ENCODE data around the gene RAI1.

Gene RAI1

DNA sequence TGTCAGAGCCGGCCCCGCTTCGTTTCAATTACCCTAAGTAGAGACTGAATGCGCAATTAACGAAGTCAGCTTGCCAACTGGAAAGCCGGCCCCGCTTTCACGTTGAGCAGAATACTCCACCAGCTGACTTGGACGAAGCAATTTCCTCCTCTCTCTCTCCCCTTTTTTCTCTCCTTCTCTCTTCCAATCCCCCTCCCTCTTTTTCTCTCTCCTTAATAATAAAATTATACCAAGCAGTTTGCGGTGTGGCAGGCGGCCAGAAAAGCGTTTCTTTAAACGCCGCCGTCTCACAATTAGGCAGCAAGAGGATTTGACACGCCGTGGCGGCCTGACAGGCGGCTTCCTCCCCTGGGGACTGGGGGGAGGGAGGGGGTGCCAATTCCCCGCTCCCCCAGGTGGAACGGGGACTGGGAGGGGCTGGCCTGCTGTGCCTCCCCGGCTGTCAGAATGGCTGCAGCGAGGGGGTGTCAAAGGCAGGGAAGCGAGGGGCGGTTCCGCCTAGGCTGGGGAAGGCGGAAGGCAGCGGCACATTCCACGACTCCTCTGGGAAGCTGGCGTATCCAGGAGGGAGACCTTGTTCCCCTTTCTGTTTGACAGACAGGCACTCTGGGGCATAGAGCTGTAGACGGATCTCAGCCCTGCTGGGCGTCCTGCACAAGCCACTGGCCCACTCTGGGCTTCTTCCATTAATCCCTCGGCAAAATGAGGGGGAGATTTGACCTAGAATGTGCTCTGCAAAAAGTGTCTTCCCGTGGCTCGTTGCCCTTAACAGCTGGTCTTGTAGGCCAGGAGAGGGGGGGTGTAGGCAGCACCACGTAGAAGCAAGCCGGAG, 102.8 kb downstream of the RAI1 start:
- TF ChIP-seq, protein P1, sequence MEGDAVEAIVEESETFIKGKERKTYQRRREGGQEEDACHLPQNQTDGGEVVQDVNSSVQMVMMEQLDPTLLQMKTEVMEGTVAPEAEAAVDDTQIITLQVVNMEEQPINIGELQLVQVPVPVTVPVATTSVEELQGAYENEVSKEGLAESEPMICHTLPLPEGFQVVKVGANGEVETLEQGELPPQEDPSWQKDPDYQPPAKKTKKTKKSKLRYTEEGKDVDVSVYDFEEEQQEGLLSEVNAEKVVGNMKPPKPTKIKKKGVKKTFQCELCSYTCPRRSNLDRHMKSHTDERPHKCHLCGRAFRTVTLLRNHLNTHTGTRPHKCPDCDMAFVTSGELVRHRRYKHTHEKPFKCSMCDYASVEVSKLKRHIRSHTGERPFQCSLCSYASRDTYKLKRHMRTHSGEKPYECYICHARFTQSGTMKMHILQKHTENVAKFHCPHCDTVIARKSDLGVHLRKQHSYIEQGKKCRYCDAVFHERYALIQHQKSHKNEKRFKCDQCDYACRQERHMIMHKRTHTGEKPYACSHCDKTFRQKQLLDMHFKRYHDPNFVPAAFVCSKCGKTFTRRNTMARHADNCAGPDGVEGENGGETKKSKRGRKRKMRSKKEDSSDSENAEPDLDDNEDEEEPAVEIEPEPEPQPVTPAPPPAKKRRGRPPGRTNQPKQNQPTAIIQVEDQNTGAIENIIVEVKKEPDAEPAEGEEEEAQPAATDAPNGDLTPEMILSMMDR (IDR thresholded peaks at IDR 0.05; ENCODE audit: insufficient read depth, low read depth, low read length, missing control alignments), result no peak
- peak; percentile 61 for DNase-seq (ENCODE audit: low read depth)
- H3K4me3 ChIP-seq (ENCODE audit: low read depth, low read length), result peak overlapping the region; percentile 50

GRCh38 chr17:17784657-17785267, 103.5 kb downstream of the RAI1 start:
- no peak overlapping the region for H3K4me3 ChIP-seq (ENCODE audit: low read depth, low read length)
- TF ChIP-seq, protein P1 (IDR thresholded peaks at IDR 0.05; ENCODE audit: insufficient read depth, low read depth, low read length, missing control alignments), result no peak
- DNase-seq (ENCODE audit: low read depth), result peak; percentile 45

DNA sequence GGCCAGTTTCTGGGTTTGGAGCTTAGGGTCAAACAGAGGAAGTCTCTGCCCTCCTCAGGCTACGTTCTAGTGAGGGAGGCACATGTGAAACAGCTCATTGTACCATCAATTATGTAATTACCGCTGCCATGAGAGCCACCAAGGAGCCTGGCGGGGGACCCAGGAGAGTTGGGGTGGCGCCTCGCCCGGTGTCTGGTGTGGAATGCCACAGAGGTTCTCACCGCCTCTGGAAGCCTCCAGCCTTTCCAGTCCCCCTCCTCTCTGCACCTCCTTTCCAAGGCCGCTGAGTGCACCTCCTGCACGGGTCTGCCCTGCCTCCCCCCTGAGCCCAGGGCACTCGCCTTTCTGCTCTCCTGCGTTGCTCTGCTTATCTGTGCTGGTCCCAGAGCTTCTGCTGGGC, 104.1 kb downstream of the RAI1 start:
- no peak overlapping the region for H3K4me3 ChIP-seq (ENCODE audit: low read depth, low read length)
- TF ChIP-seq, protein P1 (IDR thresholded peaks at IDR 0.05; ENCODE audit: insufficient read depth, low read depth, low read length, missing control alignments), result no peak
- DNase-seq (ENCODE audit: low read depth), result no peak

DNA sequence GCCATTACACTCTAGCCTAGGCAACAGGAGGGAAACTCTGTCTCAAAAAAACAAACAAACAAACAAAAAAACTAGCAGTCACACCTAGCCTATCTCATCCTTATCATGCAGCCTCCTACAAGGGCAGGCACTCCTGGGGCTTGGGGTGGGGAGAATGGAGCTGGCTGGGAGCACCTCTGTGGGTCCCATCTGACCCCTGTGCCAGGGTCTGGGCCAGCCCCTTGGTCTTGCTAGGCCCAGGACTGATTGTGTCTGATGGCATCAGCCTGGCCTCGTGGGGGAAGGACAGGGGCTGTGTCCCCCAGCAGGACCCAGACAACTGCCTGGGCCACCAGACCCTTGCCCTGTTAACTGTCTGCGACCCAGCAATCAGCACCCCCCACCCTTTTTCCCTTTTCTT, 105.7 kb downstream of the RAI1 start:
- H3K4me3 ChIP-seq (ENCODE audit: low read depth, low read length), result no peak overlapping the region
- TF ChIP-seq, protein P1 (IDR thresholded peaks at IDR 0.05; ENCODE audit: insufficient read depth, low read depth, low read length, missing control alignments), result no peak
- no peak for DNase-seq (ENCODE audit: low read depth)

DNA sequence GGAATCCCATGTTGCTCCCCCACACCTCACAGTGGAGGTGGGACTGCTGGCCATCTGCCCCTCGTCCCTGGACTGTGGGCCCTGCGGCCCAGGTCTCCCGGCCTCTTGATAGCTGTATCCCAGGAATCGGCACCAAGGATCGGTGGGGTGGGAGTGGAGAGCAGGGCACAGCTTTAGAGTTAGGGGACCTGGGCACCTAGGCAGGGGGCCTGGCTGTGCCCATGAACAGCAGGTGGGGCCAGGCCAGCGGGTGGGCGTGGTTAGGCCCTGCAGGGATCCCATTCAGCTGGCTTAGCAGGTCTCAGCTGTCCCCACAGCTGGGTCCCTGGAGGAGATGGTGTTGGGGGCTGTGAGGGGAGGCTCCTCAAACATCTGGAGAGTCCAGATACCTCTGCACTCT, 106.3 kb downstream of the RAI1 start:
- no peak for DNase-seq (ENCODE audit: low read depth)
- H3K4me3 ChIP-seq (ENCODE audit: low read depth, low read length), result no peak overlapping the region
- TF ChIP-seq, protein P1 (IDR thresholded peaks at IDR 0.05; ENCODE audit: insufficient read depth, low read depth, low read length, missing control alignments), result no peak

DNA sequence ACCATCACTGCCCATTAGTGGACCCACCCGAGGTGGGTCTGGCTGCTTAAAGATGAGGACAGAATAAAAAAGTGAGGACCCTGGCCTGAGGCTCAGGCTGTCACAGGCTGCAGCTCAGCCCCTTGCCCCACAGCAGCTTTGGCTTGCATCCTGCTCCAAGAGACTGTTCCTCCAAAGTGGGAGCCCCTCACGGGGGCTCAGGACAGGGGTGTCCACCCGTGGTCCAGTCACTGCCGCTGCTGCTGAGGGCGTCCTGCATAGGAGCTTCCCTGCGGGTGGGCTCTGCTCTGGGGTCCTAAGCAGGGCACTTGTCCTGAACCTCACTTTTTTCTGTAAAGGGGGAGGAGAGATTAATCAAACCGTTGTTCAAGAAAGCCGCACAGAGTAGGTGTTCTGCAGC, 107.7 kb downstream of the RAI1 start:
- H3K4me3 ChIP-seq (ENCODE audit: low read depth, low read length), result no peak overlapping the region
- TF ChIP-seq, protein P1 (IDR thresholded peaks at IDR 0.05; ENCODE audit: insufficient read depth, low read depth, low read length, missing control alignments), result no peak
- DNase-seq (ENCODE audit: low read depth), result no peak

All from GM12865 (cell line).